Epithelial cell of proximal tubule (primary cell): Measurements from ENCODE around the gene TSLP. TPM values are rescaled to one million over a fixed set of nuclear protein-coding genes. Genes with fewer than 3 reads are reported as not detected.

Source experiments
- DNase-seq: peaks from one replicate; pipeline ENCODE4 v3.0.0-alpha.2; 2011; ENCODE audit warnings: low read depth
- H3K4me3 ChIP-seq: 2 replicates; pipeline ENCODE4 v1.5.1; 2011; ENCODE audit warnings: low read depth, mild to moderate bottlenecking, low read length
- CTCF ChIP-seq: conservative IDR thresholded peaks from 2 replicates; pipeline ENCODE4 v1.5.1; 2012; ENCODE audit warnings: low read depth, mild to moderate bottlenecking, low read length
- total RNA-seq: library from RNA; depleted of rRNA; stranded (reverse); fragments of >200 nt; gene quantifications from 2 replicates; pipeline ENCODE4 v1.2.3, GENCODE V29; 2015

The TSLP gene
- total RNA-seq: 0.07 and 0.46 TPM in 2 replicates

GRCh38 chr5:111071413-111071812, at the start of gene TSLP:
Gene TSLP, plus strand, starts transcription at chr5:111071713. Its CDS starts 178 bp downstream, at chr5:111071891.
- peak within 1 kb of the TSS; percentile 32 for H3K4me3 ChIP-seq
- TF ChIP-seq CTCF: no peak
- DNase-seq: no peak

- no peak for DNase-seq
- H3K4me3 ChIP-seq: no peak overlapping the region
- TF ChIP-seq CTCF: no peak
Observed at GRCh38 chr5:111022301-111022700, 49.2 kb upstream of the TSLP start.

DNA sequence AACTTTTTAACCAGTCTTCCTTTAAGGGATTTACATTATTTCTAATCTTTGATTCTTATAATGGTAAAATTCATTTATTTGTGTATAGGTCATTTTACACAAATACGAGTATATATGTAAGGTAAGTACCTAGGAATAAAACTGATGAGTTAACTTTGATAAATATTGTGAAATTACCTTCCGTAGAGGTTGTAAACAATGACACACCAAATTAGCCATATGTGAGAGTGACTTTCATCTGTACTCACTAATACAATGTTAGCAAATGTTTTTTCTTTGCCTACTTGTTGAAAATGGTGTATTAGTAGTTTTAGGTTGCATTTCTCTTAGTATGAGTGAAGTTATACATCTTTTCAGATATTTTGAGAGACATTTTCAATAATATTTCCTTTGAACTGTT, 42.6 kb upstream of the TSLP start:
- TF ChIP-seq CTCF: no peak
- no peak for DNase-seq
- H3K4me3 ChIP-seq: no peak overlapping the region

- no peak for TF ChIP-seq CTCF
- no peak overlapping the region for H3K4me3 ChIP-seq
- DNase-seq: no peak
Observed at GRCh38 chr5:111043712-111044506, 27.6 kb upstream of the TSLP start.

DNA sequence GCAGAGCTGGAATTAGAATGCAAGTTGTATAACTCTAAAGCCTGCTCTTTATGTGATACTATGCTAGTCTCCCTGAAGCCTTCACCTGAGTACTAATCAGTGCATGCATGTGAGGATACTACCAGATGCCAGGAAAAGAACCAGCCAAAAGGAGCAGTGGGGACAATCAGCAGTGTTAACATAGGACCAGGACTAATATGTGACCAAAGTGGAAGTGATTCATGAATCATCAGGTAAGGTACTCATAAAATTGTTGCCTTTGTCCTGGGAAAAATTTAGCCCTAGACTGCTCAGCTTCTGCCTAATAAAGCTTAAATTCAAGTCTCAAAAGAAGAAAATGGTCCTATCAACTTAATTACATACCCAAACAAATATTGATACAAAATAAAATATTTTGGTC, 13.4 kb upstream of the TSLP start:
- no peak for TF ChIP-seq CTCF
- no peak overlapping the region for H3K4me3 ChIP-seq
- DNase-seq: no peak

DNA sequence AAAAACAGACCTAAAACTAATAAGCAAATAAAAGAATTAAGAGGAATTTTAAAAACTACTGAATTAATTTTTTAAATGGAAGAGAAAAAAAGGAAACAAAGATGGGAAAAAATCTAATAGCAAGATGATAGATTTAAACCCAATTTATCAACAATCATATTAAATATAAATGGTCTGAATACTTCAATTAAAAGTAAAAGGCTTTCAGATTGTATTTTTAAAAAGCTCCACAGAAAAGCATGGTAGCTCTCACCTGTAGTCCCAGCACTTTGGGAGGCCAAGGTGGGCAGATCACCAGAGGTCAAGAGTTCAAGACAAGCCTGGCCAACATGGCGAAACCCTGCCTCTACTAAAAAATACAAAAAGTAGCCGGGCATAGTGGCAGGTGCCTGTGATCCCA, 11.3 kb upstream of the TSLP start:
- H3K4me3 ChIP-seq: no peak overlapping the region
- no peak for DNase-seq
- no peak for TF ChIP-seq CTCF

GRCh38 chr5:111061618-111062017, 9.9 kb upstream of the TSLP start:
- no peak for DNase-seq
- TF ChIP-seq CTCF: no peak
- no peak overlapping the region for H3K4me3 ChIP-seq
